Stimulated activated CD8-positive, alpha-beta memory T cell treated with anti-CD3 and anti-CD28 coated beads, Interleukin-7, amount 100 ng/mL, for 1 hour (primary cell): Measurements from ENCODE around the gene ZFYVE9.

Source experiments
- DNase-seq, 2 donors: peaks; one replicate each; pipeline ENCODE4 v3.0.0-alpha.2; 2020; ENCODE audit warnings: low read depth in 2 of 2

Gene ZFYVE9

GRCh38 chr1:52243221-52243987 is 101.5 kb downstream of the ZFYVE9 start:
- no peak for DNase-seq

- no peak for DNase-seq
Measured at GRCh38 chr1:52249831-52250230, 107.9 kb downstream of the ZFYVE9 start.

- no peak for DNase-seq
Measured at GRCh38 chr1:52253421-52253820, 111.5 kb downstream of the ZFYVE9 start.

GRCh38 chr1:52259886-52260285 is 118.0 kb downstream of the ZFYVE9 start:
- no peak for DNase-seq

GRCh38 chr1:52263153-52263910 is 121.4 kb downstream of the ZFYVE9 start:
- DNase-seq = no peak

- DNase-seq = no peak
Measured at GRCh38 chr1:52264530-52265115, 122.7 kb downstream of the ZFYVE9 start.

- DNase-seq = no peak
Measured at GRCh38 chr1:52266507-52266906, 124.6 kb downstream of the ZFYVE9 start.

GRCh38 chr1:52268372-52268771 is 126.5 kb downstream of the ZFYVE9 start:
- no peak for DNase-seq

- DNase-seq = no peak
Measured at GRCh38 chr1:52281518-52281917, 139.6 kb downstream of the ZFYVE9 start.

GRCh38 chr1:52288286-52288685 is 146.4 kb downstream of the ZFYVE9 start:
- DNase-seq = no peak

- DNase-seq = no peak
Measured at GRCh38 chr1:52294580-52294979, 152.7 kb downstream of the ZFYVE9 start.

GRCh38 chr1:52296345-52296744 is 154.5 kb downstream of the ZFYVE9 start:
- DNase-seq = no peak

- no peak for DNase-seq
Measured at GRCh38 chr1:52305417-52306226, 163.7 kb downstream of the ZFYVE9 start.

GRCh38 chr1:52306227-52307006 is 164.5 kb downstream of the ZFYVE9 start:
- no peak for DNase-seq

GRCh38 chr1:52321061-52321460 is 179.2 kb downstream of the ZFYVE9 start:
- DNase-seq = no peak

GRCh38 chr1:52323731-52324130 is 181.8 kb downstream of the ZFYVE9 start:
- DNase-seq = no peak

GRCh38 chr1:52325786-52326185 is 183.9 kb downstream of the ZFYVE9 start:
- no peak for DNase-seq

- no peak for DNase-seq
Measured at GRCh38 chr1:52328615-52329014, 186.7 kb downstream of the ZFYVE9 start.

GRCh38 chr1:52332411-52332810 is 190.5 kb downstream of the ZFYVE9 start:
- no peak for DNase-seq

- DNase-seq = no peak
Measured at GRCh38 chr1:52334906-52335528, 193.1 kb downstream of the ZFYVE9 start.

- DNase-seq = no peak
Measured at GRCh38 chr1:52337439-52337838, 195.6 kb downstream of the ZFYVE9 start.
